Kidney (tissue), 14 donors: ENCODE measurements around the gene MYH14. TPM values are rescaled to one million over a fixed set of nuclear protein-coding genes. Genes with fewer than 3 reads are reported as not detected.

ENCODE experiments used
- DNase-seq, 5 donors: peaks; one replicate each; pipeline ENCODE4 v3.0.0-alpha.2; 2013 to 2020
- FAIRE-seq: peaks from 2 replicates; lab custom pipeline; 2012; peaks lifted over from hg19 to GRCh38; lab: Jason Lieb, UNC
- H3K27ac ChIP-seq, 2 donors: one replicate each; pipeline ENCODE4 v1.7.0; 2013; ENCODE audit warnings: low read depth in 2 of 2, low read length in 2 of 2, inconsistent platforms in 1 of 2
- H3K27me3 ChIP-seq: one replicate; pipeline ENCODE4 v1.7.1; 2013; ENCODE audit warnings: low read length, inconsistent platforms; ENCODE audit not compliant: control insufficient read depth, insufficient read depth
- H3K36me3 ChIP-seq, 3 donors: one replicate each; pipeline versions ENCODE4 v1.7.0 to v1.7.1; 2013; ENCODE audit warnings: low read length in 3 of 3, control low read depth in 1 of 3, inconsistent platforms in 1 of 3; ENCODE audit not compliant: insufficient read depth in 3 of 3, control insufficient read depth in 2 of 3
- H3K4me1 ChIP-seq, 3 donors: one replicate each; pipeline versions ENCODE4 v1.7.0 to v1.7.1; 2013; ENCODE audit warnings: low read length in 3 of 3, inconsistent platforms in 1 of 3, low read depth in 1 of 3; ENCODE audit not compliant: control insufficient read depth in 2 of 3, insufficient read depth in 2 of 3
- H3K4me3 ChIP-seq, 3 donors: one replicate each; pipeline versions ENCODE4 v1.7.0 to v1.8.1; 2013; ENCODE audit warnings: low read length in 3 of 3, control low read depth in 1 of 3, inconsistent platforms in 1 of 3
- H3K9ac ChIP-seq, 3 donors: one replicate each; pipeline versions ENCODE4 v1.7.0 to v1.7.1; 2013; ENCODE audit warnings: low read length in 3 of 3, control low read depth in 1 of 3, inconsistent platforms in 1 of 3
- H3K9me3 ChIP-seq, 3 donors: one replicate each; pipeline versions ENCODE4 v1.7.0 to v1.7.1; 2013; ENCODE audit warnings: low read length in 3 of 3, control low read depth in 1 of 3, inconsistent platforms in 1 of 3; ENCODE audit not compliant: control insufficient read depth in 2 of 3, insufficient read depth in 1 of 3
- CTCF ChIP-seq: IDR thresholded peaks from 3 replicates; pipeline ENCODE4 v1.5.1; 2012; ENCODE audit warnings: mild to moderate bottlenecking, moderate library complexity, borderline replicate concordance; ENCODE audit not compliant: insufficient read depth; ENCODE audit errors: extremely low read depth
- intact Hi-C: fragments of 100-400 bp; cut with DNase I; formaldehyde crosslinking; loops from one replicate; pipeline ENCODE4 v1.11.1; 2022
- polyA plus RNA-seq: library from polyadenylated mRNA; stranded (reverse); fragments of 350-450 nt; fragmentation: Illumina TruSeq; extraction: RNeasy Lipid Tissue Mini Kit (QIAGEN cat#74804); gene quantifications from one replicate; pipeline ENCODE4 v1.2.3, GENCODE V29; 2014; ENCODE audit warnings: low read depth, low replicate concordance; ENCODE audit not compliant: insufficient read depth
- total RNA-seq: library from RNA; stranded (reverse); fragmentation: NEBNext Ultra II Directional; extraction: Animal tissue kit (Norgen Biotek cat#: 25700); gene quantifications from one replicate; pipeline ENCODE4 v1.2.1, GENCODE V29; 2021
- donor health status: control.
- donor health status: control.
- donor health status: control.
- donor health status: control.
- donor health status: control.
- donor health status: DM: yes; HTN: yes; CAD: no.
- donor health status: Normal renal cell carcinoma (clear cell type).

MYH14 gene
- total and polyA plus RNA-seq, 2 donors from 2014 or later: 23.9 to 81.4 TPM

DNA sequence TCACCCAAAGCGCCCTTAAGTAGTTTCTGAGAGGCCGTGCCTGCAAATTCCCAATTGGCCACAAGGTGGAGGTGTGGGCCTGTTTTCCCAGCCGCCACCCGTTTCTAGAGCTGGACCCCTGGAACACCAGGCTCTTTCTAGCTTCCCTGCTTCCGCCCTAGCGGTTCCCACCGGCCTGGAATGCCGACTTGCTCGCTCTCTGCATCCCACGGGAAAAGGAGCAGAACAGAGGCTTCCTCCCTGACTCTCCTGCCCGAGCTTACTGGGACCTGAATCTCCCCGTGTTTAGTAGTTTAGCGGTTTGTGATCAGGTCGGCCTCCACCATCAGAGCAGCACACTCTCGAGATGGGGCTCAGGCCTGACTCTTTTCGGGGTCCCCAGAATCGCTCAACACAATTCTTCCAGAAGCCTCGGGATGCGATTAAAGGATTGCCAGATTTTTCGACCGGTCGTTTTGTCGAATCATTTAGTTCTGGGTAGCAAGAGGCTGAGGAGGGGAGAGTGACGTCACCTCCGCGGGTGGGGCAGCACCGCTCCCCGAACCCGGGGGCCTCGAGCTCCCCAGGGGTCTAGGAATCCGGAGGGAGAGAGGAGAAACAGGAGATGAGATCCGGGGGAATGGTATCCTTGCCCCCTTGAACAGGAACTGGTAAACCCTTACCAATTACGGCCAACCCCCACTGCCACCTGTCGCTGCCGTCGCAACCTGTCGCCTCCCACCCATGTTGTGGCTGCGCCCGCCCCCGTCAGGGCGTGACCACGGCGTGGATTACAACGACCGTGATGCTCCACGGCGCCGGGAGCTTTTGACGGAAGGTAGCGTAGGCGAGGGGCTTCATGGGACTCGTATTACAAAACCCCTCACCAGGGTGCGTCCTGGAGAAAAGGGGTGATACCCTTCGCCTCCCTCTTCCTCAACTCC, 154.0 kb downstream of the MYH14 start:
- Histone ChIP-seq H3K4me3 (peak overlapping the region; percentile 32 to 81 (median 70)), H3K9me3 (no peaks in the 10 kb centered on the region), H3K27ac (peak overlapping the region; percentile 75 to 90), H3K9ac (peak overlapping the region in 2 of 3 donors; percentile 95 to 99), H3K36me3 (no peaks in the 10 kb centered on the region), H3K27me3 (no peaks in the 10 kb centered on the region), H3K4me1 (peaks cover 0 to 6% (median 2%) of the 10 kb centered on the region in 3 donors)
- DNase-seq: peak; percentile 87 to 91 (median 89)
- intact Hi-C loops: no loop called here
- TF ChIP-seq CTCF: peak; percentile 86
- FAIRE-seq: no peak

- TF ChIP-seq CTCF: no peak
- intact Hi-C loops: no loop called here
- Histone ChIP-seq H3K36me3 (no peaks in the 10 kb centered on the region), H3K4me3 (peak overlapping the region; percentile 59 to 70 (median 68)), H3K27ac (peak overlapping the region in 1 of 2 donors; percentile 32), H3K27me3 (no peaks in the 10 kb centered on the region), H3K9ac (peak overlapping the region in 2 of 3 donors; percentile 51 to 95), H3K9me3 (no peaks in the 10 kb centered on the region), H3K4me1 (peaks cover 0 to 6% (median 2%) of the 10 kb centered on the region in 3 donors)
- DNase-seq (peak; percentile 84 to 91 (median 89)), FAIRE-seq (no peak)
Observed at GRCh38 chr19:50358483-50359327, 155.3 kb downstream of the MYH14 start.

- no peak for TF ChIP-seq CTCF
- Histone ChIP-seq H3K9ac (no peak overlapping the region), H3K27ac (no peak overlapping the region), H3K27me3 (no peaks in the 10 kb centered on the region), H3K4me3 (no peak overlapping the region), H3K4me1 (peaks cover 0 to 6% (median 2%) of the 10 kb centered on the region in 3 donors), H3K36me3 (no peaks in the 10 kb centered on the region), H3K9me3 (no peaks in the 10 kb centered on the region)
- DNase-seq (peak in 1 of 5 donors; percentile 65), FAIRE-seq (no peak)
- intact Hi-C loops: no loop called here
Observed at GRCh38 chr19:50359328-50359818, 156.0 kb downstream of the MYH14 start.

Other genes starting within 250 kb of the MYH14 start
- gene SIGLEC11, start 242.4 kb upstream of the MYH14 start, total RNA-seq: 1.2 TPM
- gene SIGLEC11, start 242.4 kb upstream of the MYH14 start, polyA plus RNA-seq: 1.5 TPM
- 53.2 TPM for gene VRK3, start 178.2 kb upstream of the MYH14 start, total RNA-seq
- gene VRK3, start 178.2 kb upstream of the MYH14 start, polyA plus RNA-seq: 69.0 TPM
- gene ZNF473, start 177.6 kb upstream of the MYH14 start, total RNA-seq: 10.7 TPM
- gene ZNF473, start 177.6 kb upstream of the MYH14 start, polyA plus RNA-seq: 2.6 TPM
- not detected for gene IZUMO2, start 40.3 kb upstream of the MYH14 start, total RNA-seq
- not detected for gene IZUMO2, start 40.3 kb upstream of the MYH14 start, polyA plus RNA-seq
- 31.0 TPM for gene KCNC3, start 125.8 kb downstream of the MYH14 start, total RNA-seq
- 9.1 TPM for gene KCNC3, start 125.8 kb downstream of the MYH14 start, polyA plus RNA-seq
- 217 TPM for gene NAPSA, start 162.0 kb downstream of the MYH14 start, total RNA-seq
- 268 TPM for gene NAPSA, start 162.0 kb downstream of the MYH14 start, polyA plus RNA-seq
- gene NR1H2, start 172.8 kb downstream of the MYH14 start, total RNA-seq: 80.4 TPM
- 59.7 TPM for gene NR1H2, start 172.8 kb downstream of the MYH14 start, polyA plus RNA-seq
- gene POLD1, start 180.7 kb downstream of the MYH14 start, total RNA-seq: 22.1 TPM
- gene POLD1, start 180.7 kb downstream of the MYH14 start, polyA plus RNA-seq: 17.8 TPM
- gene SPIB, start 215.3 kb downstream of the MYH14 start, total RNA-seq: 1.1 TPM
- not detected for gene SPIB, start 215.3 kb downstream of the MYH14 start, polyA plus RNA-seq
- gene MYBPC2, start 229.3 kb downstream of the MYH14 start, total RNA-seq: 0.98 TPM
- gene MYBPC2, start 229.3 kb downstream of the MYH14 start, polyA plus RNA-seq: not detected